BLaER1 treated with 17β-estradiol and CSF1 and Interleukin-3, amounts not matched to agents 10 nM and 100 nM (cell line): ENCODE results near the gene MMEL1.

Experiments
- H3K27ac ChIP-seq, 11 experiments: shearing (Covaris generic); formaldehyde crosslinking; 2 replicates each; pipeline ENCODE4 v1.8.1; 2022
- H3K27me3 ChIP-seq, 11 experiments: shearing (Covaris generic); formaldehyde crosslinking; 2 replicates each; pipeline ENCODE4 v1.8.1; 2022
- H3K36me3 ChIP-seq, 11 experiments: shearing (Covaris generic); formaldehyde crosslinking; 2 replicates each; pipeline ENCODE4 v1.8.1; 2022
- H3K4me1 ChIP-seq, 10 experiments: shearing (Covaris generic); formaldehyde crosslinking; 2 replicates each; pipeline ENCODE4 v1.8.1; 2022
- H3K4me2 ChIP-seq, 11 experiments: shearing (Covaris generic); formaldehyde crosslinking; 2 replicates each; pipeline ENCODE4 v1.8.1; 2022
- H3K4me3 ChIP-seq, 10 experiments: shearing (Covaris generic); formaldehyde crosslinking; 2 replicates each; pipeline ENCODE4 v1.8.1; 2022
- H3K9ac ChIP-seq, 11 experiments: shearing (Covaris generic); formaldehyde crosslinking; 2 replicates each; pipeline ENCODE4 v1.8.1; 2022
- H3K9me3 ChIP-seq, 11 experiments: shearing (Covaris generic); formaldehyde crosslinking; replicated peaks in 1 of 11; 2 replicates each; pipeline ENCODE4 v1.8.1; 2022
- H4K20me1 ChIP-seq, 11 experiments: shearing (Covaris generic); formaldehyde crosslinking; 2 replicates each; pipeline ENCODE4 v1.8.1; 2022
- Cebpa-rat ChIP-seq, 11 experiments: shearing (Covaris generic); IDR thresholded peaks; 2 replicates each; pipeline ENCODE4 v1.8.1; 2022

Gene MMEL1

GRCh38 chr1:2543543-2544092, 89.2 kb downstream of the MMEL1 start:
- 0 out of 20 replicates have a peak overlapping the region, but pooled peaks of 1 of the 10 experiments have one; percentile 15 for H3K4me3 ChIP-seq
- H3K4me1 ChIP-seq: peaks cover 25 to 82% (median 71%) of the 10 kb centered on the region in 10 experiments
- peak overlapping the region; percentile 47 to 86 (median 70) for H3K4me2 ChIP-seq

DNA sequence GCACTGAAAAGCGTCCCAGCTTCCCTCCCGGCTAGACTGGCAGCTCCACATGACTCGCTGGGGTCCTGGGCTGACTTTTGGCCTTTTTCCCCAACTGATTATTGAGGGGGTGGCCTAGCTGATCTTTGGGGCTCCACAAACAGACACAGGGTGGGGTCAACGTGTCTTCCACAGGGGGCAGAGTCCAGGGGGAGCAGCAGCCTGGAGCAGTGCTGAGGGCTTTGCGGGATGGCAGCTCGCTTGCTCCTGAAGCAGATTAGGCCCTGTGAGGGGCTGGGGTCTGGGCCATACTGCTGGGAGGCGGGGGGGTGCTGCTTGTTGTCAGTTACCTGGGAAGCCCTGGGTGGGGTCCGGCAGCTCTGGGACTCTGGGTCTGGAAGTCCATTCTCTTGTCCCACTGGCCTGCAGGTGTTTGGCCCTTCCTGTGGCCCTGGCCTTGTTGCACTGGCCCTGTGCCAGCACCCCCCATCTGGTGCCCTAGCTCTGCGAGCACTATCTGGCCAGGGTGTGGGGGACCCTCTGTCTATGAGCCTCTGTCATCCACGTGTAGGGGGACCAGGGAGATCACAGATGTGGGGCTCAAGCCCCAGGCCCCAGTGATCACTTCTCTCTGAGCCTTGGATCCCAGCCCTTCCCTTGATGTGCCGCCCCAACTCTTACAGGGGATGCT, 90.4 kb downstream of the MMEL1 start:
- H3K4me2 ChIP-seq: peak overlapping the region in 9 of 11 experiments; percentile 56 to 86 (median 76); a peak in 19 of 22 replicates
- H3K9ac ChIP-seq: peak overlapping the region in 2 of 11 experiments; percentile 37 to 48; a peak in 1 of 22 replicates
- H3K27me3 ChIP-seq: peaks cover 0 to 25% (median 7%) of the 10 kb centered on the region in 11 experiments; a peak in 16 of 22 replicates
- no peaks in the 10 kb centered on the region for H3K9me3 ChIP-seq
- peaks cover 14 to 70% (median 59%) of the 10 kb centered on the region in 10 experiments for H3K4me1 ChIP-seq
- no peaks in the 10 kb centered on the region for H3K36me3 ChIP-seq
- TF ChIP-seq Cebpa-rat (IDR thresholded peaks at IDR 0.05): no peak
- H3K4me3 ChIP-seq: no peak overlapping the region
- H4K20me1 ChIP-seq: peaks cover 0 to 65% (median 5%) of the 10 kb centered on the region in 11 experiments; a peak in 10 of 22 replicates
- no peak overlapping the region for H3K27ac ChIP-seq

More at GRCh38 chr1:2543543-2544092, 89.2 kb downstream of the MMEL1 start:
- Histone ChIP-seq H4K20me1 (peaks cover 0 to 52% (median 4%) of the 10 kb centered on the region in 11 experiments; a peak in 7 of 22 replicates), H3K27me3 (peaks cover 0 to 25% (median 7%) of the 10 kb centered on the region in 11 experiments; a peak in 16 of 22 replicates), H3K27ac (peak overlapping the region in 1 of 11 experiments; percentile 9; a peak in 2 of 22 replicates), H3K36me3 (no peaks in the 10 kb centered on the region), H3K9ac (peak overlapping the region in 7 of 11 experiments; percentile 9 to 48 (median 35); a peak in 8 of 22 replicates), H3K9me3 (no peaks in the 10 kb centered on the region)
- no peak for TF ChIP-seq Cebpa-rat (IDR thresholded peaks at IDR 0.05)

- Histone ChIP-seq H3K4me3 (no peak overlapping the region), H3K36me3 (no peaks in the 10 kb centered on the region), H3K9ac (no peak overlapping the region), H3K4me1 (peaks cover 11 to 63% (median 53%) of the 10 kb centered on the region in 10 experiments; a peak in 19 of 20 replicates), H3K9me3 (no peaks in the 10 kb centered on the region), H3K4me2 (peak overlapping the region in 7 of 11 experiments; percentile 48 to 86 (median 53); a peak in 10 of 22 replicates), H4K20me1 (peaks cover 0 to 68% (median 5%) of the 10 kb centered on the region in 11 experiments; a peak in 8 of 22 replicates), H3K27ac (no peak overlapping the region), H3K27me3 (peaks cover 0 to 25% (median 7%) of the 10 kb centered on the region in 11 experiments; a peak in 16 of 22 replicates)
- TF ChIP-seq Cebpa-rat (IDR thresholded peaks at IDR 0.05): no peak
Observed at GRCh38 chr1:2541619-2542245, 91.1 kb downstream of the MMEL1 start.

DNA sequence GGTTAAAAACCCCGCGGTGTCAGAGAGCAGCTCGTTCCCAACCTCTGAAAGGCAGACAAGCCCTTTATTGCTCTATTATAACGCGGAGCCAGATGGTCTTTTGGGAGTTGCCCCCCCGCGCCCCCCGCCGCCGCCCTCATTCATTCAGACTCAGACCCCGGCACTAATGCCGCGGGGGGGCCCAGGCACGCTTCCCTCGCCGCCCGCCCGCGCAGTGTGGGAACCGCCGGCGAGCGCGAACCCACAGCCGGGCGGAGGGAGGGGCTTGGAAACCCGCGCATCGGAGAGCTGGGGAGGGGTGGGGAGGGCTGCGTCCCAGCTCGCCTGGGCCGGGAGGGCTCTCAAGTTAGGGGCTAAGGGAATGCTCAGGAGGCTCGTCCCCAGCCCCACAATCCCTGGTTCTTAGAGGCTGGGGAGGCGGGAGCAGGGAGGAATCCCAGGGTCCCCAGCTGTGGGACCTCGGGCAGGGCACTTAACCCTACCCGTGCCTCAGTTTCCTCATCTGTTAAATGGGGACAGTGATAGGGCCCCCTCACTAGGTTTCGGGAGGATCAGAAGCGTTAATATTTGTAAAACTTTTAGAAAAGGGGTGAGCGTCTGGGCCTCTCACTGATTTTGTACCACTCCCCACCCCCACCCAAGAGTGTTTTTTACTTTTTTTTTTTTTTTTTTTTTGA, 91.9 kb downstream of the MMEL1 start:
- no peak overlapping the region for H3K27ac ChIP-seq
- peak overlapping the region in 1 of 10 experiments; percentile 18; a peak in 1 of 20 replicates for H3K4me3 ChIP-seq
- H3K9ac ChIP-seq: no peak overlapping the region
- H3K4me1 ChIP-seq: peaks cover 11 to 57% (median 50%) of the 10 kb centered on the region in 10 experiments; a peak in 19 of 20 replicates
- no peaks in the 10 kb centered on the region for H3K9me3 ChIP-seq
- peak overlapping the region in 10 of 11 experiments; percentile 32 to 58 (median 48); a peak in 15 of 22 replicates for H3K4me2 ChIP-seq
- peaks cover 0 to 30% (median 9%) of the 10 kb centered on the region in 11 experiments; a peak in 17 of 22 replicates for H3K27me3 ChIP-seq
- peaks cover 0 to 73% (median 5%) of the 10 kb centered on the region in 11 experiments; a peak in 9 of 22 replicates for H4K20me1 ChIP-seq
- no peaks in the 10 kb centered on the region for H3K36me3 ChIP-seq
- no peak for TF ChIP-seq Cebpa-rat (IDR thresholded peaks at IDR 0.05)
